DMS 273 treated with DMSO at 0.1 percent for 48 hours (cell line): ENCODE results near the gene POLE2.
"Not testable (repeated sequence)": the region's sequence is repeated elsewhere in the genome, so short reads cannot be mapped to it uniquely, and the experiment has no call there.

Source experiments
- DNase-seq: peaks from one replicate; lab custom pipeline; 2025; lab: John Stamatoyannopoulos, UW

Gene POLE2

GRCh38 chr14:49687942-49688700, at the start of gene POLE2:
Gene POLE2, minus strand, starts transcription at chr14:49688214. Its CDS starts 11 bp downstream, at chr14:49688203.
- peak; percentile 59 for DNase-seq

- not testable (repeated sequence) for DNase-seq
Observed at GRCh38 chr14:49735669-49736068, 47.7 kb upstream of the POLE2 start.

GRCh38 chr14:49733836-49734235, 45.8 kb upstream of the POLE2 start:
- no peak for DNase-seq

- DNase-seq: no peak
Observed at GRCh38 chr14:49732896-49733295, 44.9 kb upstream of the POLE2 start.

GRCh38 chr14:49727171-49727570, 39.2 kb upstream of the POLE2 start:
- DNase-seq: no peak

- DNase-seq: not testable (repeated sequence)
Observed at GRCh38 chr14:49721733-49722435, 33.9 kb upstream of the POLE2 start.

GRCh38 chr14:49720744-49721143, 32.7 kb upstream of the POLE2 start:
- no peak for DNase-seq

GRCh38 chr14:49710993-49711392, 23.0 kb upstream of the POLE2 start:
- DNase-seq: not testable (repeated sequence)

GRCh38 chr14:49704471-49704870, 16.5 kb upstream of the POLE2 start:
- DNase-seq: not testable (repeated sequence)

- peak; percentile 28 for DNase-seq
Observed at GRCh38 chr14:49703965-49704364, 16.0 kb upstream of the POLE2 start.

GRCh38 chr14:49702725-49703124, 14.7 kb upstream of the POLE2 start:
- DNase-seq: no peak

GRCh38 chr14:49693735-49694124, 5.7 kb upstream of the POLE2 start:
- not testable (repeated sequence) for DNase-seq

GRCh38 chr14:49692811-49693734, 5.1 kb upstream of the POLE2 start, which contains the start of gene KLHDC1:
Gene KLHDC1, plus strand, starts transcription at chr14:49693120. Its CDS starts 75 bp downstream, at chr14:49693195.
- no peak for DNase-seq

GRCh38 chr14:49692193-49692757, 4.3 kb upstream of the POLE2 start:
- no peak for DNase-seq

GRCh38 chr14:49691031-49691430, 3.0 kb upstream of the POLE2 start:
- DNase-seq: no peak

- no peak for DNase-seq
Observed at GRCh38 chr14:49688701-49689030, 652 bp upstream of the POLE2 start.

- DNase-seq: no peak
Observed at GRCh38 chr14:49686425-49686824, 1.6 kb downstream of the POLE2 start.

GRCh38 chr14:49679271-49679670, 8.7 kb downstream of the POLE2 start:
- no peak for DNase-seq

- DNase-seq: no peak
Observed at GRCh38 chr14:49677643-49678042, 10.4 kb downstream of the POLE2 start.

- no peak for DNase-seq
Observed at GRCh38 chr14:49673586-49673985, 14.4 kb downstream of the POLE2 start.

- no peak for DNase-seq
Observed at GRCh38 chr14:49670475-49670874, 17.5 kb downstream of the POLE2 start.
